Endothelial cell (in vitro differentiated cells): Measurements from ENCODE around the gene EPB41L1. TPM values are rescaled to one million over a fixed set of nuclear protein-coding genes. Genes with fewer than 3 reads are reported as not detected.
A peak's percentile ranks its signal among the peaks of the same experiment; 100 is the strongest.

Experiments
- DNase-seq: peaks from one replicate; pipeline ENCODE4 v3.0.0; 2021; ENCODE audit warnings: low spot score
- H3K27ac Mint-ChIP-seq: one replicate; pipeline ENCODE4 v1.8.0; 2021; ENCODE audit warnings: mixed read lengths, inconsistent platforms; ENCODE audit not compliant: unreplicated experiment
- H3K27me3 Mint-ChIP-seq: one replicate; pipeline ENCODE4 v1.8.0; 2021; ENCODE audit warnings: mild to moderate bottlenecking, moderate library complexity, mixed read lengths, inconsistent platforms; ENCODE audit not compliant: unreplicated experiment
- H3K36me3 Mint-ChIP-seq: one replicate; pipeline ENCODE4 v1.8.0; 2021; ENCODE audit warnings: mild to moderate bottlenecking, low read depth, mixed read lengths, inconsistent platforms; ENCODE audit not compliant: unreplicated experiment
- H3K4me1 Mint-ChIP-seq: one replicate; pipeline ENCODE4 v1.8.0; 2021; ENCODE audit warnings: mild to moderate bottlenecking, mixed read lengths, inconsistent platforms; ENCODE audit not compliant: unreplicated experiment
- H3K4me3 Mint-ChIP-seq: one replicate; pipeline ENCODE4 v1.8.0; 2021; ENCODE audit warnings: mild to moderate bottlenecking, mixed read lengths, inconsistent platforms; ENCODE audit not compliant: unreplicated experiment
- H3K9me3 Mint-ChIP-seq: one replicate; pipeline ENCODE4 v1.8.0; 2021; ENCODE audit warnings: mixed read lengths, inconsistent platforms; ENCODE audit not compliant: unreplicated experiment
- total RNA-seq: library from RNA; stranded (reverse); fragmentation: NEBNext Ultra II Directional; extraction: Animal tissue kit (Norgen Biotek cat#: 25700); gene quantifications from one replicate; pipeline ENCODE4 v1.2.1, GENCODE V29; 2021; ENCODE audit not compliant: unreplicated experiment
- TF ChIP-seq, protein P1 (sequence below): fragments of 200-600 bp; sonication (generic); IDR thresholded peaks from one replicate; pipeline ENCODE4 v1.5.0; 2021; ENCODE audit warnings: antibody characterized with exemption; ENCODE audit not compliant: unreplicated experiment

Gene EPB41L1
- total RNA-seq, 1 donor from 2014 or later: 19.3 TPM

DNA sequence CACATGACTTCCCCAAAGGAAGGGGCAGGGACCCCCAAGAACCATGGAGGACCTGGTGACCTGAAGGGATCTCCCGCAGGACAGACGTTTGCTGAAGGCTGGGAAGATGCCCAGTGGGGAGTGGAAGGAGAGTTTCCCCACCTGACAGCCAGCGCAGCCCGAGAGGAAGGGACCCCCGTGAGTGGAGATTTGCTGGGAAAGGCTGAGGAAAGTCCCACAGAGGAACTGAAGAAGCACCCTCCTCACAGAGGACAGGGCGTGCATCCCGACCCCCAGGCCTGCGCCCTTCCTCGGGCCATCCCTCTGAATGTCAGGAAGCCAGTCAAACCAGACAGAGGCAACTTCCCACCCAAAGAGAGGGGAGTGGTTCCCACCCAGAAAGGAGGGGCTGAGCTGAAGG lies 52.1 kb downstream of the EPB41L1 start:
- Mint-ChIP-seq H3K27me3 (peaks cover 4% of the 10 kb centered on the region), H3K36me3 (peaks cover 13% of the 10 kb centered on the region), H3K4me1 (peaks cover 7% of the 10 kb centered on the region), H3K4me3 (no peak overlapping the region), H3K9me3 (no peaks in the 10 kb centered on the region), H3K27ac (no peak overlapping the region)
- DNase-seq: no peak
- TF ChIP-seq, protein P1, sequence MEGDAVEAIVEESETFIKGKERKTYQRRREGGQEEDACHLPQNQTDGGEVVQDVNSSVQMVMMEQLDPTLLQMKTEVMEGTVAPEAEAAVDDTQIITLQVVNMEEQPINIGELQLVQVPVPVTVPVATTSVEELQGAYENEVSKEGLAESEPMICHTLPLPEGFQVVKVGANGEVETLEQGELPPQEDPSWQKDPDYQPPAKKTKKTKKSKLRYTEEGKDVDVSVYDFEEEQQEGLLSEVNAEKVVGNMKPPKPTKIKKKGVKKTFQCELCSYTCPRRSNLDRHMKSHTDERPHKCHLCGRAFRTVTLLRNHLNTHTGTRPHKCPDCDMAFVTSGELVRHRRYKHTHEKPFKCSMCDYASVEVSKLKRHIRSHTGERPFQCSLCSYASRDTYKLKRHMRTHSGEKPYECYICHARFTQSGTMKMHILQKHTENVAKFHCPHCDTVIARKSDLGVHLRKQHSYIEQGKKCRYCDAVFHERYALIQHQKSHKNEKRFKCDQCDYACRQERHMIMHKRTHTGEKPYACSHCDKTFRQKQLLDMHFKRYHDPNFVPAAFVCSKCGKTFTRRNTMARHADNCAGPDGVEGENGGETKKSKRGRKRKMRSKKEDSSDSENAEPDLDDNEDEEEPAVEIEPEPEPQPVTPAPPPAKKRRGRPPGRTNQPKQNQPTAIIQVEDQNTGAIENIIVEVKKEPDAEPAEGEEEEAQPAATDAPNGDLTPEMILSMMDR: no peak

DNA sequence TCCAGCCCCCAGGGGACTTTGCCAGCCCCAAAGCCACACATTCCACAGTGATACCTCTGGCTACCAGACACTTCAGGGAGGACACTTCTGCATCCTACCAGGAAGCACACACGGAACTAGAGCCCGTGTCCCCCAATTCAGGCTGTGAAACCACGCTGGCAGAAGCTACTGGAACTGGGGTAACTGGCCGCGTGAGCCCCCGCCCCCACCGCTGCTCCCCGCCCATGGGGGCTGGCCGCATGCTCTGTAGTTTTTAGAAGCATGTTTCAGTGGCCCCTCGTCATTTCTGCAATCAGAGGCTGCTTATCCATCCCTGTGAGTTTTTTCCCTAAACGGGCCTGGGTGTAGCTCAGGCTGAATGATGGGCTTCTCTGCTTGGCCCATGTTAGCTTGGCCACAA lies 53.1 kb downstream of the EPB41L1 start:
- Mint-ChIP-seq H3K27me3 (peaks cover 4% of the 10 kb centered on the region), H3K27ac (no peak overlapping the region), H3K36me3 (peaks cover 13% of the 10 kb centered on the region), H3K4me3 (no peak overlapping the region), H3K4me1 (peaks cover 7% of the 10 kb centered on the region), H3K9me3 (no peaks in the 10 kb centered on the region)
- TF ChIP-seq, protein P1: no peak
- DNase-seq: no peak

DNA sequence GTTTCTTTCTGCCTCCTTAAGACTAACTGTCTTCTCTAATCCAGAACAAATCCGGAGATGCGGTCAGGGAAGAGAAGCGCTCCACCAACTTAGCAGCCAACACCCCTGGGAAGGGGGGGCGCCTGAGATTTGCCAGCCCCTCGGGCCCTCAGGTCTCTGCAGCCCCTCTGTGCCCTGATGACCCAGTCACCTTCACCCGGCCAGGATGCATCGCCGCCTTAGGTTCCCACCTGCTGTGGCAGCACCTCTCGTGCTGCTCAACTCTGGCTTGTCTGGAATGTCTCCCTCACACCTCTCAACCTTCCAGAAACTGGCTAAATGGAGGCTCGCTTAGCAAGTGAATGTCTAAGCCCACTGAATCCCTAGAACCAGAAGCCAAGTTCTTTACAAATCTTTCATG lies 53.7 kb downstream of the EPB41L1 start:
- Mint-ChIP-seq H3K4me3 (peak overlapping the region; percentile 33), H3K4me1 (peaks cover 7% of the 10 kb centered on the region), H3K36me3 (peaks cover 10% of the 10 kb centered on the region), H3K9me3 (no peaks in the 10 kb centered on the region), H3K27me3 (peaks cover 4% of the 10 kb centered on the region), H3K27ac (no peak overlapping the region)
- TF ChIP-seq, protein P1: no peak
- DNase-seq: no peak

DNA sequence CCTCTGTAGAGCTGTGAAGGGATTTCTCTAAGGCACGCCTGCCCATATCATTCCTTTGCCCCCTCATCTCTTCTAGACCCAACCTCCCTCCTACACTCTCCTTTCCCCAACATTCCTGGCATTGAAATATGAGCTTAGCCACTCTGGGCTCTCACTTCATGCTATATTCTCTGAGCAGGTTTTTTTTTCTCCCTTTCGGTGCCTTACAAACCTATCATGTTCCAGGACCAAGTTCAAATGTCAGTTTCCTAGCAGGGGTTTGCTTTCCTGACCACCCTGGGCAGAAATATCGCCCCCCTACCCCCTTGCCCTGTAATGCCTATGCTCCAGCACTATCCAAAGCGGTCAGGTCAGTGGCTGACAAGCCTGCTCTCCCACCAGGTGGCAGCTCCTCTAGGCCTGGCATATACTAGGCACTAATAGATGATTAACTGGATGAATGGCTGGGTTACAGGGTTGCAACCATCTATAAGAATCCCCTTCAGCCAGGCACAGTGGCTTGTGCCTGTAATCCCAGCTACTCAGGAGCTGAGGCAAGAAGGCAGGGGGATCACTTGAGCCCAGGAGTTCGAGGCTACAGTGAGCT lies 56.0 kb downstream of the EPB41L1 start:
- peaks cover 4% of the 10 kb centered on the region for H3K27me3 Mint-ChIP-seq
- H3K36me3 Mint-ChIP-seq: peaks cover 10% of the 10 kb centered on the region
- H3K4me3 Mint-ChIP-seq: no peak overlapping the region
- H3K27ac Mint-ChIP-seq: no peak overlapping the region
- no peak for DNase-seq
- H3K4me1 Mint-ChIP-seq: peaks cover 7% of the 10 kb centered on the region
- TF ChIP-seq, protein P1: no peak
- H3K9me3 Mint-ChIP-seq: no peaks in the 10 kb centered on the region

DNA sequence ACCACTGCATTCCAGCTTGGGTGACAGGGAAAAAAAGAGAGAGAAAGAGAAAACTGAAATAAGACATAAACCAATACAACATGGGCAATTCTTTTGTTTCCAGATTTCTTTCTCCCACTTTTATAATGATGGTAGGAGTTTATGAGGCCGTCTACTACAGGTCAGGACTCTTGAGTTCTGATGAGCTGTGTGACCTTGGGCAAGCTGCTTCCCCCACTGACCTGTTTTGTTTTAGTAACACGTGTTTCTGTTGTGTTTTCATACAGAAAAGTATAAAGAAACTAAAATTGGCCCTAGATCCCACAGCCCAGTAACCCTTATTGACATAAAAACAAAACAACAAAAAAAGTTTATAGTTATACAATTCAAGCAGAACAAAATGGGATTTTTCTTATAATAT lies 58.8 kb downstream of the EPB41L1 start:
- TF ChIP-seq, protein P1: no peak
- Mint-ChIP-seq H3K27ac (no peak overlapping the region), H3K4me1 (peaks cover 8% of the 10 kb centered on the region), H3K4me3 (no peak overlapping the region), H3K36me3 (no peaks in the 10 kb centered on the region), H3K9me3 (no peaks in the 10 kb centered on the region), H3K27me3 (peaks cover 1% of the 10 kb centered on the region)
- no peak for DNase-seq
